ENCODE measurements around the gene ZNF639. TPM values are rescaled to one million over a fixed set of nuclear protein-coding genes. Genes with fewer than 3 reads are reported as not detected.

ZNF639 gene
- total RNA-seq (2014; rRNA removed; shearing (Covaris generic)) (58.3 and 62.8 TPM in 2 replicates), polyA plus RNA-seq (2016; fragmentation: Nextera tagmentation; extraction: Ambion mirVana) (30.0 and 33.6 TPM in 2 replicates)
- long read RNA-seq, partial matches to known transcripts: 1 of 4 reads
- long read RNA-seq, other reads (novel, unspliced or antisense): 0 of 4 reads

GRCh38 chr3:179322286-179323196 lies at the start of gene ZNF639:
TSS of gene ZNF639 (plus strand) at chr3:179323031. CDS start at chr3:179328294, 5,263 bp downstream.
- no peak for TF ChIP-seq ZNF462 (CRISPR knock-in tag; IDR thresholded peaks at IDR 0.05)
- TF ChIP-seq POLR2AphosphoS5 (IDR thresholded peaks at IDR 0.05; ENCODE audit: low read depth): peak; percentile 72
- TF ChIP-seq EZH2phosphoT487 (IDR thresholded peaks at IDR 0.05; ENCODE audit: unreplicated experiment): no peak
- no peak for TF ChIP-seq REST (IDR thresholded peaks at IDR 0.05; ENCODE audit: unreplicated experiment)
- no peak for TF ChIP-seq STAT1 (IDR thresholded peaks at IDR 0.05; ENCODE audit: unreplicated experiment)
- TF ChIP-seq ZNF331 (CRISPR knock-in tag; IDR thresholded peaks at IDR 0.05; ENCODE audit: low read depth): no peak
- TF ChIP-seq EZH2 (IDR thresholded peaks at IDR 0.05; ENCODE audit: low read depth, unreplicated experiment): no peak
- TF ChIP-seq CTCF (conservative IDR thresholded peaks at IDR 0.05; ENCODE audit: low read depth in 2 of 2): peak; percentile 62 to 74
- no peak for TF ChIP-seq ETS1 (IDR thresholded peaks at IDR 0.05)
- TF ChIP-seq CREB1 (CRISPR knock-in tag; IDR thresholded peaks at IDR 0.05; ENCODE audit: low read depth): peak; percentile 88
- TF ChIP-seq ZNF114 (CRISPR knock-in tag; IDR thresholded peaks at IDR 0.05): no peak
- no peak for TF ChIP-seq NANOG (IDR thresholded peaks at IDR 0.05; ENCODE audit: borderline replicate concordance)
- no peak for TF ChIP-seq JUNB (IDR thresholded peaks at IDR 0.05; ENCODE audit: unreplicated experiment)
- H3K4me3 Mint-ChIP-seq: peak within 1 kb of the TSS; percentile 89
- peaks cover 41% of the 10 kb centered on the region for H3K79me2 ChIP-seq (replicated peaks; ENCODE audit: insufficient read depth)
- H3K4me1 ChIP-seq (ENCODE audit: insufficient read depth): peaks cover 22% of the 10 kb centered on the region
- H3K27ac ChIP-seq (ENCODE audit: low read depth): peak within 1 kb of the TSS; percentile 78; the same call in 1 of the 2 replicates
- peaks cover 11% of the 10 kb centered on the region for H4K20me1 ChIP-seq (replicated peaks; ENCODE audit: insufficient read depth)
- H2AFZ ChIP-seq: peak within 1 kb of the TSS; percentile 97
- no peaks in the 10 kb centered on the region for H3K9me2 ChIP-seq (ENCODE audit: insufficient read depth)
- no peaks in the 10 kb centered on the region for H3K9me3 Mint-ChIP-seq
- H3K27ac Mint-ChIP-seq: peak within 1 kb of the TSS; percentile 84
- H3K4me2 ChIP-seq: peak within 1 kb of the TSS; percentile 96
- peaks cover 6% of the 10 kb centered on the region for H3K27me3 Mint-ChIP-seq (ENCODE audit: insufficient read depth, low read depth, poor library complexity)
- peaks cover 18% of the 10 kb centered on the region for H3K4me1 Mint-ChIP-seq
- no peaks in the 10 kb centered on the region for H3F3A ChIP-seq (replicated peaks; ENCODE audit: low read depth)
- H3K27me3 ChIP-seq (ENCODE audit: insufficient read depth): peaks cover 6% of the 10 kb centered on the region; the same call in 1 of the 2 replicates
- DNase-seq (ENCODE audit: low spot score) (peak; percentile 93), ATAC-seq (peak; percentile 89)
- H3K36me3 ChIP-seq (ENCODE audit: insufficient read depth): no peaks in the 10 kb centered on the region; the same call in 1 of the 2 replicates
- H3K36me3 Mint-ChIP-seq (ENCODE audit: low read depth): peaks cover 9% of the 10 kb centered on the region
- H3K4me3 ChIP-seq: peak within 1 kb of the TSS; percentile 80

Measured in GM23338 (cell line).